Thoracic aorta (tissue), 2 donors: ENCODE results near the gene RIMBP2. TPM values are rescaled to one million over a fixed set of nuclear protein-coding genes. Genes with fewer than 3 reads are reported as not detected.

ENCODE experiments used
- ATAC-seq: fragments of 150-250 bp; one replicate; pipeline ENCODE4 v1.8.0; 2017; ENCODE audit warnings: low read depth; ENCODE audit not compliant: insufficient number of reproducible peaks, low FRiP score
- DNase-seq: peaks from one replicate; pipeline ENCODE4 v3.0.0-alpha.2; 2020; ENCODE audit warnings: low spot score
- H3K27ac ChIP-seq, 2 donors: fragments of 200-600 bp; sonication (generic); 1 replicate in 1 of 2; 2 replicates in 1 of 2; pipeline ENCODE4 v1.5.1; 2016; ENCODE audit warnings: mild to moderate bottlenecking in 2 of 2, moderate library complexity in 2 of 2
- H3K27me3 ChIP-seq: fragments of 200-600 bp; sonication (generic); replicated peaks from 2 replicates; pipeline ENCODE4 v1.6.0; 2016; ENCODE audit warnings: mild to moderate bottlenecking; ENCODE audit not compliant: insufficient read depth
- H3K36me3 ChIP-seq: fragments of 200-600 bp; sonication (generic); one replicate; pipeline ENCODE4 v1.5.1; 2016
- H3K4me1 ChIP-seq, 2 donors: fragments of 200-600 bp; sonication (generic); 1 replicate in 1 of 2; 2 replicates in 1 of 2; pipeline versions ENCODE4 v1.5.1 to v1.6.0; 2016; ENCODE audit warnings: low read depth in 2 of 2, mild to moderate bottlenecking in 1 of 2; ENCODE audit not compliant: control insufficient read depth in 1 of 2
- H3K4me3 ChIP-seq: fragments of 200-600 bp; sonication (generic); 2 replicates; pipeline ENCODE4 v1.5.1; 2016; ENCODE audit warnings: mild to moderate bottlenecking
- H3K9me3 ChIP-seq: fragments of 200-600 bp; sonication (generic); 2 replicates; pipeline ENCODE4 v1.5.1; 2016
- total RNA-seq, 2 donors: library from RNA; depleted of rRNA; stranded (reverse); fragments of >200 nt; gene quantifications; one replicate each; pipeline versions ENCODE4 v1.1.0 to v1.2.3, GENCODE V29; 2016
- TF ChIP-seq, protein P1 (sequence below): fragments of 200-600 bp; sonication (generic); IDR thresholded peaks from one replicate; pipeline ENCODE4 v1.5.1; 2019; ENCODE audit warnings: antibody characterized with exemption

RIMBP2 gene
- total RNA-seq, 2 donors from 2014 or later, result 0.54 to 0.92 TPM

DNA sequence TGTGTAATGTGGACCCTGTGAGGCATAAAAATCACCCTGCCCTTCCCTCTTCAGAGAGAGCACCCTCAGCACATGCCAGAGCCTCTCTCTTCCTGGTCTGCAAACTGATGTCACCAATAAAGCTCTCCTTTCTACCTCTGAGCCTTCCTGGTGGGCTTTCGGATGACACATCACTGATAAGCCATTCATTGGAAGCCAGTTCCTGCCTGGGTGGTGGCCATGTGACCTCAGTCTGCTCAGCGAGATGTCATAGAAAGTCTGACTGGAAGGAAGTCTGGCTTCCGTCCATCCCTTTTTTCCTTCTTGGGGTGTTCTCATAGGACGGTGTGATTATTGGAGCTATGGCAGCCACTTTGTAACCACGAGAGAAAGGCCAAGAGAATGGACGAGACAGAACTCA, 282.7 kb downstream of the RIMBP2 start:
- DNase-seq (no peak), ATAC-seq (no peak)
- no peaks in the 10 kb centered on the region for H3K27me3 ChIP-seq
- TF ChIP-seq, protein P1, sequence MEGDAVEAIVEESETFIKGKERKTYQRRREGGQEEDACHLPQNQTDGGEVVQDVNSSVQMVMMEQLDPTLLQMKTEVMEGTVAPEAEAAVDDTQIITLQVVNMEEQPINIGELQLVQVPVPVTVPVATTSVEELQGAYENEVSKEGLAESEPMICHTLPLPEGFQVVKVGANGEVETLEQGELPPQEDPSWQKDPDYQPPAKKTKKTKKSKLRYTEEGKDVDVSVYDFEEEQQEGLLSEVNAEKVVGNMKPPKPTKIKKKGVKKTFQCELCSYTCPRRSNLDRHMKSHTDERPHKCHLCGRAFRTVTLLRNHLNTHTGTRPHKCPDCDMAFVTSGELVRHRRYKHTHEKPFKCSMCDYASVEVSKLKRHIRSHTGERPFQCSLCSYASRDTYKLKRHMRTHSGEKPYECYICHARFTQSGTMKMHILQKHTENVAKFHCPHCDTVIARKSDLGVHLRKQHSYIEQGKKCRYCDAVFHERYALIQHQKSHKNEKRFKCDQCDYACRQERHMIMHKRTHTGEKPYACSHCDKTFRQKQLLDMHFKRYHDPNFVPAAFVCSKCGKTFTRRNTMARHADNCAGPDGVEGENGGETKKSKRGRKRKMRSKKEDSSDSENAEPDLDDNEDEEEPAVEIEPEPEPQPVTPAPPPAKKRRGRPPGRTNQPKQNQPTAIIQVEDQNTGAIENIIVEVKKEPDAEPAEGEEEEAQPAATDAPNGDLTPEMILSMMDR, result no peak
- no peaks in the 10 kb centered on the region for H3K9me3 ChIP-seq
- no peak overlapping the region for H3K4me3 ChIP-seq
- H3K27ac ChIP-seq, result no peak overlapping the region
- H3K4me1 ChIP-seq, result no peaks in the 10 kb centered on the region
- no peaks in the 10 kb centered on the region for H3K36me3 ChIP-seq

DNA sequence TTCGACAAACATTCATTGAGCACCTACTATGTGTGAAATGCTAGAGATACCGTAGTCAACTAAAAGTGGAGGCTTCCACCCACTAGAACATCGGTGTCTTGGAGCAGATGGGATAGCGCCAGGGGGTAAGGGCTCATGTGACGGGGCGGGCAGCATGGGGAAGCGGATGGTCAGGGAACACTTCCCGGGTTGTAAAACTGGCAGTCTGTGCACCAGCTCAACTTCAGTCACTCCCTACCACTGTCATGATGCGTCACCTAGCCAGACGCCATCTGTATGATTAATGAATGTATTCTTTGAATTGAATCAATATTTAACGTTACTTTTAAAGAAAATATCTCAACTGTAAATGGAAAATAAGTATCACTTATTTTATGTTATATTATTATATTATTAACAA, 284.9 kb downstream of the RIMBP2 start:
- TF ChIP-seq, protein P1, result no peak
- Histone ChIP-seq H3K4me1 (no peaks in the 10 kb centered on the region), H3K27ac (no peak overlapping the region), H3K36me3 (no peaks in the 10 kb centered on the region), H3K4me3 (no peak overlapping the region), H3K27me3 (no peaks in the 10 kb centered on the region), H3K9me3 (no peaks in the 10 kb centered on the region)
- no peak for DNase-seq
- ATAC-seq, result no peak

DNA sequence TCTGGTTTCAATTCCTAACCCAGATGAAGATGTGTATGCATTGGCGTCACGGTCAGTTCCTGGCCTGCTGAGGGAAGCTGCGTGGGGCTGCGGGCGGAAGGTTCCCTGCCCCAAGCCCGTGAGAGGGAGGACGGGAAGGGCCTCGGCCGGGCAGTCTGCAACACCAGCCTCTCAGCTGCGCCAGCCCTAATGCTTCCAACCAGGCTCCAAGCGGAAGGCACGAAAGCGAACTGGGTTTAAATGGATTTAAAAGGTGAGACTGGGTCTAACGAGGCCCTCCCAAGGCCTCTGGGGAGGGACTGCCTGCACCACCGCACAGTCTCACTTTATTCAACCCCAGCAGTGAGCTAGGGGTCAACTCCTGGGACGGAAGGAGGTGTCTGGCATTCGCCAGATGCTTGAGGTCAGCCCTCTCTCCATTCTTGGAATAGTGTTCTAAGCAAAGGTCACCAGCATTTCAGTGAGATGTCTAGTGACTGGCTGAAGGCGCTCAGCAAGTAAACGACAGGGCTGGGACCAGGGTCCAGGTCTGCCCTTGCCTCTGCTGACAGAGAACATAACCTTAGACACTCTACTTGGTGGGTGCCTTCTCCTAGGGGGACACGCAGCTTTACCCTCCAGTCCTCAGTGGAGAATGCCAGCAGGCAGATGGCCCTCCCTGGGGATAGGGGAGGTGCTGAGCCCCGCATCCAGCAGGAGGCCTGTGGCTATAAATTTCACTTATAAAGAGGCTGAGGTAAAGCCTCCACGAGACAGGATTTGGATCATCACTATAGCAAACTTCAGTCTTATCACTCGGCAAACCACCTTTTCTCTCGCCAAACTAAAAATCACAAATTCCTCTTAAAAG, 286.2 kb downstream of the RIMBP2 start:
- no peaks in the 10 kb centered on the region for H3K27me3 ChIP-seq
- H3K4me1 ChIP-seq, result no peaks in the 10 kb centered on the region
- TF ChIP-seq, protein P1, result no peak
- no peaks in the 10 kb centered on the region for H3K9me3 ChIP-seq
- H3K27ac ChIP-seq, result no peak overlapping the region
- H3K4me3 ChIP-seq, result no peak overlapping the region
- ATAC-seq, result no peak
- DNase-seq, result no peak
- H3K36me3 ChIP-seq, result no peaks in the 10 kb centered on the region

DNA sequence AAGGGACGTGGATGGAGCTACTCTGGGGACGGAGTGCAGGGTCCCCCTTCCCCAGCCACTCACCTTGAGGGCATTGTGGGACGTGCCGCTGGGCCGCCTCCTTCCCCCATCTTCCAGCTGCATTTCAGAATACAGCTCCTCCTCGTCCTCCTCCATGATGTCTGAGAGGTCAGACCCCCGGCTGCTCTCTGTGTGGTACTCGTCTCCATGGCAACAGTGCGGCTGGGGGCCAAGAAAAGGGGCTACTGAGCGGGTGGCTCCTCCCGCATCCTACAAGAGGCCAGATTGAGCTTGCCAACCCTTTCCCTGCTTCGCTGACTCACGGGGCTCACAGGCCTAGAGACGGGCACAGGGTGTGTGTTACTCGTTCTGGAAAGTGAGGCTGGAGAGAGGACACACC, 288.0 kb downstream of the RIMBP2 start:
- Histone ChIP-seq H3K4me3 (no peak overlapping the region), H3K27me3 (no peaks in the 10 kb centered on the region), H3K9me3 (no peaks in the 10 kb centered on the region), H3K27ac (no peak overlapping the region), H3K36me3 (no peaks in the 10 kb centered on the region), H3K4me1 (no peaks in the 10 kb centered on the region)
- ATAC-seq, result no peak
- TF ChIP-seq, protein P1, result no peak
- no peak for DNase-seq

DNA sequence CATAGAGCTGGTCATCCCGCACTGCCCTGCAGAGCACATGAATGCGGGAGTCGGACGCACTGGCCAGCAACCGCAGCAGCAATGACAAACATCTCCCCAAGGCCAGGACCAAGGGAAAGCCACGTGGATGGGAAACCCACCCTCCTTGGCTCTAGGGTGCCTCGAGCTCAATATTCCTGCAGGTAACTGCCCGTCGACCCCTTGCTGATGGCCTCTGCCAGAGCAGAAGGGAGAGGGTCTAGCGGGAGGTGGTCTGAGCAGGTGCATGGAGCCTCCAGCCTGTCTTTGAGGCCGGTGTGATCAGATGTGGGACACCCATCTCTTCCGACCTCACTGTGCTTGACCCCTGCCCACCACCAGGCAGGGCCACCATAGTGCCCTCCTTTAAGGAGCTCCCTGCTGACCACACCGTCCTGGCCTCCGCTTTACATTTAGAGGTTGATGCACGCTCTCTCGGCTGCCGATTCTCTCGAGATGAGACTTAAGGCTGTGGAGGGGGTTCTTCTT, 288.7 kb downstream of the RIMBP2 start:
- no peak for DNase-seq
- Histone ChIP-seq H3K27ac (no peak overlapping the region), H3K4me3 (no peak overlapping the region), H3K9me3 (no peaks in the 10 kb centered on the region), H3K36me3 (no peaks in the 10 kb centered on the region), H3K4me1 (no peaks in the 10 kb centered on the region), H3K27me3 (no peaks in the 10 kb centered on the region)
- TF ChIP-seq, protein P1, result no peak
- ATAC-seq, result no peak
